ENCODE results near the gene GPRC5B. TPM values are rescaled to one million over a fixed set of nuclear protein-coding genes. Genes with fewer than 3 reads are reported as not detected.

GPRC5B gene
- total and polyA plus RNA-seq, 2 experiments from 2014 or later: 0.13 TPM; not detected in 1

- H3K9me2 ChIP-seq (ENCODE audit: insufficient read depth): no peaks in the 10 kb centered on the region
- in situ Hi-C loops (cut with MboI): loop anchor here (25.0 kb wide), 1 partner anchor 98 kb away; no protein-coding TSS in a partner anchor
- no peaks in the 10 kb centered on the region for H4K20me1 ChIP-seq (ENCODE audit: insufficient read depth)
- H3K79me2 ChIP-seq (ENCODE audit: insufficient read depth): no peaks in the 10 kb centered on the region
- no peaks in the 10 kb centered on the region for H3K36me3 ChIP-seq (ENCODE audit: low read depth)
- no peak overlapping the region for H3K27ac ChIP-seq
- H3K4me1 ChIP-seq (ENCODE audit: insufficient read depth): peaks cover 11% of the 10 kb centered on the region
- H3K4me3 ChIP-seq: no peak overlapping the region
- no peak overlapping the region for H3K9ac ChIP-seq
- H3K4me2 ChIP-seq (ENCODE audit: unreplicated experiment): no peak overlapping the region
- peaks cover 17% of the 10 kb centered on the region; the same call in 1 of the 2 replicates for H3F3A ChIP-seq (ENCODE audit: insufficient read depth)
- H3K9me3 ChIP-seq (ENCODE audit: low read depth): no peaks in the 10 kb centered on the region
- H2AFZ ChIP-seq: no peak overlapping the region
- 96% methylated on average over 3 of the region's 3 CpGs for WGBS, 2 experiments (ENCODE audit: low coverage in 1 of 2, low lambda C conversion rate in 2 of 2, missing lambda C conversion rate in 2 of 2)
- no peak for DNase-seq
- H3K27me3 ChIP-seq (replicated peaks; ENCODE audit: insufficient read depth): no peaks in the 10 kb centered on the region
- TF ChIP-seq EZH2 (IDR thresholded peaks at IDR 0.05; ENCODE audit: insufficient read depth, poor library complexity, severe bottlenecking) (no peak), EZH2phosphoT487 (IDR thresholded peaks at IDR 0.05; ENCODE audit: insufficient read depth, low read depth) (no peak)
Observed at GRCh38 chr16:19835196-19835595, 49.5 kb downstream of the GPRC5B start.

DNA sequence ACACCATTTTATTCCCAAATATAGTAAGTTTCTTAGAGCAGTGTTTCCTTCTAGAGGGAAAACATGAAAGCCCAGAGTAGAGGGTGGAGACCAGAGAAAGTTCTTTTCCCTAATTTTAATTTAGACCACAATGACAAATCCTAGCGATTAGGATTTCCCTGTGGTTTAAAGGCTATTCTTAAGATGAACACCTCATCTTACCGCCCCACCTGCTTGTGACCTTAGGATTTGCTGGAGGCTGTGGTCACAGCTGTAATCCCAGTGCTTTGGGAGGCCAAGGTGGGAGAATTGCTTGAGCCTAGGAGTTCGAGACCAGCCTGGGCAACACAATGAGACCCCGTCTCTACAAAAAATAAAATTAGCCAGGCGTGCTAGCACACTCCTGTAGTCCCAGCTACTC is 51.1 kb downstream of the GPRC5B start:
- no peaks in the 10 kb centered on the region for H4K20me1 ChIP-seq (ENCODE audit: insufficient read depth)
- H3K79me2 ChIP-seq (ENCODE audit: insufficient read depth): no peaks in the 10 kb centered on the region
- no peak overlapping the region for H3K9ac ChIP-seq
- no peak for DNase-seq
- no peak for TF ChIP-seq EZH2 (IDR thresholded peaks at IDR 0.05; ENCODE audit: insufficient read depth, poor library complexity, severe bottlenecking)
- no peak for TF ChIP-seq EZH2phosphoT487 (IDR thresholded peaks at IDR 0.05; ENCODE audit: insufficient read depth, low read depth)
- no peaks in the 10 kb centered on the region for H3K36me3 ChIP-seq (ENCODE audit: low read depth)
- H3K9me2 ChIP-seq (ENCODE audit: insufficient read depth): no peaks in the 10 kb centered on the region
- no peak overlapping the region for H3K27ac ChIP-seq
- 96 to 99% methylated on average over 5 of the region's 5 CpGs for WGBS, 2 experiments (ENCODE audit: low coverage in 1 of 2, low lambda C conversion rate in 2 of 2, missing lambda C conversion rate in 2 of 2)
- H3K4me3 ChIP-seq: no peak overlapping the region
- in situ Hi-C loops (cut with MboI): loop anchor here (25.0 kb wide), 1 partner anchor 96 kb away; no protein-coding TSS in a partner anchor
- H2AFZ ChIP-seq: no peak overlapping the region
- H3K4me2 ChIP-seq (ENCODE audit: unreplicated experiment): no peak overlapping the region
- peaks cover 11% of the 10 kb centered on the region for H3K4me1 ChIP-seq (ENCODE audit: insufficient read depth)
- H3K27me3 ChIP-seq (replicated peaks; ENCODE audit: insufficient read depth): no peaks in the 10 kb centered on the region
- H3F3A ChIP-seq (ENCODE audit: insufficient read depth): peaks cover 17% of the 10 kb centered on the region; the same call in 1 of the 2 replicates
- H3K9me3 ChIP-seq (ENCODE audit: low read depth): no peaks in the 10 kb centered on the region

GRCh38 chr16:19833176-19833575 is 51.5 kb downstream of the GPRC5B start:
- H3F3A ChIP-seq (ENCODE audit: insufficient read depth): peaks cover 17% of the 10 kb centered on the region; the same call in 1 of the 2 replicates
- H3K4me1 ChIP-seq (ENCODE audit: insufficient read depth): peaks cover 11% of the 10 kb centered on the region
- in situ Hi-C loops (cut with MboI): loop anchor here (25.0 kb wide), 1 partner anchor 96 kb away; no protein-coding TSS in a partner anchor
- H4K20me1 ChIP-seq (ENCODE audit: insufficient read depth): no peaks in the 10 kb centered on the region
- H2AFZ ChIP-seq: no peak overlapping the region
- whole genome bisulfite sequencing, 2 experiments (ENCODE audit: low coverage in 1 of 2, low lambda C conversion rate in 2 of 2, missing lambda C conversion rate in 2 of 2): 79 to 83% methylated on average over 3 of the region's 3 CpGs
- no peak for TF ChIP-seq EZH2 (IDR thresholded peaks at IDR 0.05; ENCODE audit: insufficient read depth, poor library complexity, severe bottlenecking)
- TF ChIP-seq EZH2phosphoT487 (IDR thresholded peaks at IDR 0.05; ENCODE audit: insufficient read depth, low read depth): no peak
- H3K9me2 ChIP-seq (ENCODE audit: insufficient read depth): no peaks in the 10 kb centered on the region
- H3K36me3 ChIP-seq (ENCODE audit: low read depth): no peaks in the 10 kb centered on the region
- DNase-seq: no peak
- no peak overlapping the region for H3K4me3 ChIP-seq
- H3K27me3 ChIP-seq (replicated peaks; ENCODE audit: insufficient read depth): no peaks in the 10 kb centered on the region
- no peaks in the 10 kb centered on the region for H3K79me2 ChIP-seq (ENCODE audit: insufficient read depth)
- no peak overlapping the region for H3K9ac ChIP-seq
- H3K4me2 ChIP-seq (ENCODE audit: unreplicated experiment): no peak overlapping the region
- H3K27ac ChIP-seq: no peak overlapping the region
- no peaks in the 10 kb centered on the region for H3K9me3 ChIP-seq (ENCODE audit: low read depth)

DNA sequence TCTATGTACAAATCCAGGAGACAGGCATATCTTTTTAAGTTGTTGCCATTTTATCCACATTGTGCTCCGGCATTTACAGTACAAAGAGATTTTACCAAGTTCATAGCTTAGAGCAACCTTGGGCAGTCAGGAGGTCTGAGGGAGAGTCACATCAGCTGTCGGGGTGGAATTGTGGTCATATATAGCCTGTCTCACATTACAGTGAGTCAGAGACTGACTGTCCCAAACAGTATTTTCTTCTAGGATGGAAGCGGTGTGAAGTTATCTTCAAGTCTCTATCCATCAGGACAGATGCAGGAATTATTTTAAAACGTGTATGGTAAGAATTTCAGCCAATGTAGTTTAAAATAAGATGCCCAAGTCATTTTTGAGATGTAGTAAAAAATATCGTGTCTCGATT is 53.0 kb downstream of the GPRC5B start:
- H3K79me2 ChIP-seq (ENCODE audit: insufficient read depth): no peaks in the 10 kb centered on the region
- H3K27ac ChIP-seq: peak overlapping the region; percentile 27
- no peaks in the 10 kb centered on the region for H3K9me3 ChIP-seq (ENCODE audit: low read depth)
- no peak overlapping the region for H3K9ac ChIP-seq
- peak overlapping the region; percentile 13 for H3K4me2 ChIP-seq (ENCODE audit: unreplicated experiment)
- no peaks in the 10 kb centered on the region for H4K20me1 ChIP-seq (ENCODE audit: insufficient read depth)
- H3K4me1 ChIP-seq (ENCODE audit: insufficient read depth): peaks cover 11% of the 10 kb centered on the region
- in situ Hi-C loops (cut with MboI): loop anchor here (25.0 kb wide), 1 partner anchor 94 kb away; no protein-coding TSS in a partner anchor
- H3K36me3 ChIP-seq (ENCODE audit: low read depth): no peaks in the 10 kb centered on the region
- DNase-seq: peak; percentile 90
- H3K27me3 ChIP-seq (replicated peaks; ENCODE audit: insufficient read depth): no peaks in the 10 kb centered on the region
- H3F3A ChIP-seq (ENCODE audit: insufficient read depth): peaks cover 17% of the 10 kb centered on the region; the same call in 1 of the 2 replicates
- TF ChIP-seq EZH2 (IDR thresholded peaks at IDR 0.05; ENCODE audit: insufficient read depth, poor library complexity, severe bottlenecking) (no peak), EZH2phosphoT487 (IDR thresholded peaks at IDR 0.05; ENCODE audit: insufficient read depth, low read depth) (no peak)
- WGBS, 2 experiments (ENCODE audit: low coverage in 1 of 2, low lambda C conversion rate in 2 of 2, missing lambda C conversion rate in 2 of 2): 2 to 4% methylated on average over 6 of the region's 6 CpGs
- no peaks in the 10 kb centered on the region for H3K9me2 ChIP-seq (ENCODE audit: insufficient read depth)
- no peak overlapping the region for H3K4me3 ChIP-seq
- no peak overlapping the region for H2AFZ ChIP-seq
